ENCODE results near the gene PIK3R3.
"Not testable (repeated sequence)": the region's sequence is repeated elsewhere in the genome, so short reads cannot be mapped to it uniquely, and the experiment has no call there.

Gene PIK3R3

DNA sequence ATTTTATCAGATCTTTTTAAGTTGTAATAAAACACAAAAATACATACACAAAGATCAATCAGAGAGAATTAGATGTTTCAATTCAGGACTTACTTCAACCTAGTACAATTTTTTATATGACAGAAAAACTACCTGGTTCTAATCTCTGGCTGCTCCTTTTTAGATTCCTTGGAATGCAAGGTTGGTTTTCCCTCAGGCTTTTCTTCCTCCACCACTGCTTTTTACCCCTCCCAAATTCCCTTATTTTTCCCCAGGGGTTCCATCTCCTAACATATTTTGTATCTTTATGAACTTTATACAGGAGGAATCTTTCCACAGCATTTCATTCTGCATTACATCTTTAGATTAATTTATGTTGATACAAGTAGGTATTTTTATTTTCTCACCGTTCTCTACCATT is 33.2 kb downstream of the PIK3R3 start:
- no peak for DNase-seq

DNA sequence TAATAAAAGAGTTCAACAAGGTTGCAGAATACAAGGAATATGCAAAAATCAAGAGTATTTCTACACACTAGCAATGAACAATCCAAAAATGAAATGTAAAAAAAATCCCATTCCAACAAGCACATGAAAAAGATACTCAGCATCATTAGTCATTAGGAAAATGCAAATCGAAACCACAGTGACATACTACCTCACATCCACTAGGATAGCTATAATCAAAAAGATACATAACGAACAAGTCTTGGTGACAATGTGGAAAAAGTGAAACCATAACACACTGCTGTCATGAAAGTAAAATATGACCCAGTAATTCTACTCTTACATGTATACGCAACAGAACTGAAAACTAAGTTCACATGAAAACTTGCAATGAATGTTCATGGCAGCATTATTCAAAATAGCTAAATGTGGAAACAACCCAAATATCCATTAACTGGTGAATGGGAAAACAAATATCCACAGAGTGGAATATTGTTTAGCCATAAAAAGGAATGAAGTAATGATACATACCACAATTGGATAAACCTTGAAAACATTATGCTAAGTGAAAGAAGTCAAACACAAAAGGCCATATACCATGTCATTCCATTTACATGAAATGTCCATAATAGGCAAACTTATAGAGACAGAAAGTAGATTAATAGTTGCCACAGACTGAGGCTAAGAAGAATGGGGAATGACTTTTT is 34.3 kb downstream of the PIK3R3 start:
- DNase-seq: no peak

DNA sequence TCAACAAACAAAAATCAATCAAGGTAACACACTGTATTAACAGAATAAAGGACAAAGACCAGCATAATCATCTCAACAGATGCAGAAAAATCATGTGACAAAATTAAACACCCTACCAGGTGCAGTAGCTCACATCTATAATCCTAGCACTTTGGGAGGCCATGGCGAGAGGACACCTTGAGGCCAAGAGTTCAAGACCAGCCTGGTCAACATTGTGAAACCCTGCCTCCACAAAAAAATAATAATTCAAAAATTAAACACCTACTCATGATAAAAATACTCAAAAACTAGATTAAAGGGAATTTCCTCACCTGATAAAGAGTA is 35.3 kb downstream of the PIK3R3 start:
- no peak for DNase-seq

DNA sequence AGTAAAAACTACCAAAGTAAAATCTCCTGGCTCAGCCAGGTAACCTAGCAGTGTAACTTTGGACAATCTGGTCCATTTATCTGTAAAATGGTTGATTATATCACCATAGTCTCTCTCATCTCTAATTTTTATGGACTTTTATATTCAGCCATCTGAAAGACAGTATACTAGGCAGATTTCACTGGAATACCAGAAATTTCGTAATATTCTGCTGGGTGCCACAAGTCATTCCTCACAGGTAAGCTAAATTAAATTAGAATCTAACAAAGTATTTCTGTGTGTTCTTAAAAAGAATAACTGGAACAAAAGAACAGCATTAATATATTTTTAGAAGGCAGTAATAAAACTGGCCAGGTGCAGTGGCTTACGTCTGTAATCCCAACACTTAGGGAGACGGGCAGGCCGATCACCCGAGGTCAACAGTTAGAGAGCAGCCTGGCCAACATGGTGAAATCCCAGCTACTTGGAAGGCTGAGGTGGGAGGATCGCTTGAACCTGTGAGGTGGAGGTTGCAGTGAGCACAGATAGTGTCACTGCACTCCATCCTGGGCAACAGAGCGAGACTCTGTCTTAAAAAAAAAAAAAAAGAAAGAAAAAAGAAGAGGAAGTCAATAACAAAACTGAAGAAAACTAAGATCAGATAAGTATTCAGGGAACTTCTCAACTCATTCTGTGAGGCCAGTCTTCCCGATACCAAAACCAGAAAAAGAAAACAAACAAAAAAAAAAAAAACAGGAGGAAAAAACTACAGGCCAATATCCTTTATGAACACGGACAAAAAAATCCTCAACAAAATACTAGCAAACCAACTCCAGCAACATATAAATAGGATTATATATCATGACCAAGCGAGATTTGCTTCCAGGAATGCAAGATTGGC is 35.9 kb downstream of the PIK3R3 start:
- DNase-seq: no peak

DNA sequence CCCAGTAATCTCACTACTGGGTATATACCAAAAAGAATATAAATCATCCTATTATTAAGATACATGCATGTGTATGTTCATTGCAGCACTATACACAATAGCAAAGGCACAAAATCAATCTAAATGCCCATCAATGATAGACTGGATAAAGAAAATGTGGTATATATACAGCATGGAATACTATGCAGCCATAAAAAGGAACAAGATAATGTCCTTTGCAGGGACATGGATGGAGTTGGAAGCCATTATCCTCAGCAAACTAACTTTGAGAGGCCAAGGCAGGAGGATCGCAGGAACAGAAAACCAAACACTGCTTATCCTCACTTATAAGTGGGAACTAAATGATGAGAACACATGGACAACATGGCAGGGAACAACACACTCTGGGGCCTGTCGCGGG is 37.3 kb downstream of the PIK3R3 start:
- not testable (repeated sequence) for DNase-seq

DNA sequence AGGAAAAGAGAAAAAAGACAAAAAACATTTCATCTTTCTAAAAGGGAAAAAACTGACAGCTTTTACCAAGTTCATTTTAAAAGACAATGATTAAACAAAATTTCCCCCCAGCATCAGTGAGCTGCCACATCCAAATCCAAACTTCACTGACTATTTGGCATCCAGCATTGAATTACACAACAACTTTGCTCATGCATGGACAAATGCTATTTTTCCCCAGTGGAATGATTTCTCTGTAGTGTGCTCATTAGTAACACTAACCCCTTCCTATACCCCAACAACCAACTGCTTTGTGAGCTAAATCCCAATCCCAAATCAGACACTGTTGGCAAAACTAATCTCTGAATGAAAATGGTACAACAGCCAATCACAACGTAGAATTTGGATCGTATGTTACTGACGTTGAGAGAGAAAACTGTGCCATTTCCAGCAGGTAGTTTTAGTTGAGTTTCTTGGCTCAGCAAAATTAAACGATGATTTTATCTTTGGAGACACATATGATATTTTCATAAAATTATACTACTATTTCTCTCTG is 37.9 kb downstream of the PIK3R3 start:
- no peak for DNase-seq

DNA sequence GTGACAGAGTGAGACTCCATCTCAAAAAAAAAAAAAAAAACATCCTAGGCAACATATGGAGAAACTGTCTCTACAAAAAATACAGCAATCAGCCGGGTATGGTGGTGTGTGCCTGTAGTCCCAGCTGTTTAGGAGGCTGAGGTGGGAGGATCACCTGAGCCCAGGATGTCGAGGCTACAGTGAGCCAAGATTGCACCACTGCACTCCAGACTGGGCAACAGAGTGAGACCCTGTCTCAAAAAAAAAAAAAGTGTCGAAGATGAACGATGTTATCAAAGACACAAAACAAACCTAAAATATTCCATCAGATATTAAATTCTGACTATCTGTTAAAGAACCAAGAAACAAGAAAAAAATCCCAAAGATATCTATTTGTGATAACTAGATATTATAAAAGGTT is 38.6 kb downstream of the PIK3R3 start:
- DNase-seq: not testable (repeated sequence)

DNA sequence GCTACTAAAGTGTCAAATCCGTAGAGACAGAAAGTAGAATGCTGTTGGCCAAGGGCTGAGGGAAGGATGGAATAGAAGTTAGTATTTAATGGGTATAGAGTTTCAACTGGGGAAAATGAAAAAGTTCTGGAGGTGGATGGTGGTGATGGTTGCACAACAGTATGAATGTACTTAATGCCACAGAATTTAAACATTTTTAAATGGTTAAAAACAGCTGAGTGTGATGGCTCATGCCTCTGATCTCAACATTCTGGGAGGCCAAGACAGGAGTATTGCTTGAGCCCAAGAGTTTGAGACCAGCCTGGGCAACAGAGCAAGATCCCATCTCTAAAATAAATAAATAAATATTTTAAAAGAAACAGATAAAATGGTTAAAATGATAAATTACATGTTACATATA is 44.5 kb downstream of the PIK3R3 start:
- DNase-seq: no peak

DNA sequence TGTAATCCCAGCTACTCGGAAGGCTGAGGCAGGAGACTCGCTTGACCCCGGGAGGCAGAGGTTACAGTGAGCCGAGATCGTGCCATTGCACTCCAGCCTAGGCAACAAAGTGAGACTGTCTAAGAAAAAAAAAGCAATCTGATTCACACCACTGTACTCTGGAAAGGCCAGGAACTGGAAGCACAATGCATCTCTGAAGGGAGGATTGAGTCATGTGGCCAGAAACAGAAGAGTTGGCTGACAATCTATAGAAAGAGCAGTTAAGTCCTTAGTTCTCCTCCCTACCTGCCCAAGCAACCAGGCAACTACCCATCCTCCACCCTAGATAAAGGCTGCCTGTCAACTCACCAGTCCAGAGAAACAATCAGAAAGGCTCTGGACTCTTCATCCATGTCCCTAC is 45.9 kb downstream of the PIK3R3 start:
- no peak for DNase-seq

DNA sequence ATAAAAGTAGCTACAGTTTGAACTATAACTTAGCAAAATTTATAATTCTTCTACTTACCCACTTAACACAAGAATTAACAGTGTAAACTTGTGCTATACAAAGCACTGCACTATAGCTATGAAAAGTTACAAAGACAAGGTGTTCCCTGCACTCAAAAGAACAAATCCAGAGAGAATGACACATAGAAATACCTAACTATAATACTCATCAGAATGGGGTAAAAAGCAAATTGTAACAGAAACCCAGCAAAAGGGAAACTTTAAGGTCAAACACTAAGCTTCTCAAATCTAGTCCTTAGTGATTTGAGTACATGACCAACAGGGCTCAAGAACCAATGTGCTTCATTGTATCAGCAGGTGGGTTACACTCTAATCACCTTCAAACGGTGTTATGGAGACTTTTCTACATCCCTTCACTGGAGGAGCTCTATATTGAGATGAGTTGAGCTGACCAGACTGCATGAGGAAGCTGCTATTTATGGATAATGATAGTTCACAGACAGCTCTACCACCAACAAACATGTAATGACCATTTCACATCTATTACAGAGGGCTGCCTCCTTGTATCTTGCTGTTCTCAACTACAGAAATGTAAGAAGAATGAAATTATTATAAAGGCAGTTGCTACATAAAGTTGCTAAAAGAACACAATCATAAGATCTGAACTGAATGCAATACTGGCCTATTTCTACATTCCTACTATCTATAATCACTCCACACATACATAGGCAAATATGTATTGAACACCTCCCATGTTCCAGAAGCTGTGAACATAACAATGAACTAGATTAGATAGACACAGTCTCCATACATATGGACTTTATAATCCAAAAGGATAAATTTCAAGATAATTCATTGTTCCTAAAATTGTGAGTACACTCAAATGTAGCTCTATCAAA is 47.6 kb downstream of the PIK3R3 start:
- DNase-seq: no peak

DNA sequence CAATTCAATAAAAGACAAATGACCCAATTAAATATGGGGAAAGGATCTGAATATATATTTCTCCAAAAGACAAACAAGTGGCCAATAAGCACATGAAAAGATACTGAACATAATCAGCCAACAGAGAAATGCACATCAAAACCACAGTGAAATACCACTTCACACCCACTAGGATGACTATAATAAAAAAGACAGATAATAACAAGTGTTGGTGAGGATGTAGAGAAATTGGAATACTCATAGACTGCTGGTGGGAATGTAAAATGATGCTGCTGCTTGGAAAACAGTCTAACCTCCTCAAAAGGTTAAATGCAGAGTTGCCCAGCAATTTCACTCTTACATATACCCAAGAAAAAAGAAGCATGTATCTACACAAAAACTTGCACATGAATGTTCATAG is 48.9 kb downstream of the PIK3R3 start:
- no peak for DNase-seq

DNA sequence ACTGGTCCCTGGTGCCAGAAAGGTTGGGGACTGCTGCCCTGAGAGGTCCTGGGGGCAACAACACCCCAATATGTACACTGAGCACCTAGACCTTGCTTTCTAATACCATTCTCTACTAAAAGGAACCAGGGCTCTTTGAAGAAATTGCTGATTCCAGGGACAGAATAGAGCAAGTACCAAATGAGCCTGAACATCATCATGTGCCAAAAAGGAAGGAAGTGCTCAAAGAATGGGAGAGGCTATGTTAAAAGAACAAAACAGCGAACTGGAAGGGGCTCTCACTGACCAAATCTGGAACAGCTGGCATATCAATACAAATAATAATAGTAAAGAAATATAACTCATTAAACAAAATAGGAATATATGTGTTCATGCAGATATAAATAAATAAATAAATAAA is 50.8 kb downstream of the PIK3R3 start:
- no peak for DNase-seq

DNA sequence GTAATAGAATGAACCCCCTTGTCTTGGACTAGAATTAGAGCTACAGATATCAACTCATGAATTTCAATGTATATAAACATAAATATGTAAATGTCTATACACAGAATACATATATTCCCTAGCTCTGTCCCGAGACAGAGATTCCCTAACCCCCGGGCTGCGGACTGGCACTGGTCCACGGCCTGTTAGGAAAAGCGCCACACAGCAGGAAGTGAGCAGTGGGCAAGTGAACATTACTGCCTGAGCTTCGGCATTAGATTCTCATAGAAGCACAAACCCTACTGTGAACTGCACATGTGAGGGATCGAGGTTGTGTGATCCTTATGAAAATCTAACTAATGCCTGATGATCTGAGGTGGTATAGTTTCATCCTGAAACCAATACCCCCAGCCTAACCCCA is 51.2 kb downstream of the PIK3R3 start:
- DNase-seq: no peak

DNA sequence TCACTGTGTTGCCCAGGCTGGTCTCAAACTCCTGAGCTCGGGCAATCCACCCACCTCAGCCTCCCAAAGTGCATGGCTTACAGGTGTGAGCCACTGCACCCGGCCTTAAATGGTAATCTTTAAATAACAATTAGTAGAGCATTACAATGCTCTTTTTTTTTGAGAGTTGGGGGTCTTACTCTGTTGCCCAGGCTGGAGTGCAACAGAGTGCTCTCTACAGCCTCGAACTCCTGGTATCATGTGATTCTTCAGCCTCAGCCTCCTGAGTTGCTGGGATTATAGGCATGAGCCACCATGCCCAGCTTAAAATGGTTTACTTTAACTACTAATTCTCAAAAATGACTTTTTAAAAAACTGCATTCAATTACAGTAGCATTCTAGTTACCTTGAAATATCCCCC is 52.2 kb downstream of the PIK3R3 start:
- DNase-seq: no peak

DNA sequence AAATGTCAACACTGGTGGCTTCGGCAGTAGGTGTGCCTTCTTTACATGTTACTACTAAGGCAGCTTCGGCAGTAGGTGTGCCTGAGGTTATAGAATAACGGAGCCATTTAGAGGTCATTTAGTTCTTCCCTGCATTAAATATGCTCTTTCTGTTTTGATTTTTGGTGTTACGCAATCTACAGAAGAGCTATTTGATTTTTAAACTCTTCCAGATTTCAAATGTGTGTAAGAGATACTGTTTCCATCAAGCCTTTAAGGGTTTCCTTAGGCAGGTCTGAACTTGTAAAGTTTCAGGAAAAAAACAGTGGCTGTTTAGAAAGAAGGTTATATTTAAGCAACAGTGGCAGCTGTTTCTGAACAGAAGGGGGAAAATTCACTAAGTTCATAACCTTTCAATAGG is 54.8 kb downstream of the PIK3R3 start:
- no peak for DNase-seq

DNA sequence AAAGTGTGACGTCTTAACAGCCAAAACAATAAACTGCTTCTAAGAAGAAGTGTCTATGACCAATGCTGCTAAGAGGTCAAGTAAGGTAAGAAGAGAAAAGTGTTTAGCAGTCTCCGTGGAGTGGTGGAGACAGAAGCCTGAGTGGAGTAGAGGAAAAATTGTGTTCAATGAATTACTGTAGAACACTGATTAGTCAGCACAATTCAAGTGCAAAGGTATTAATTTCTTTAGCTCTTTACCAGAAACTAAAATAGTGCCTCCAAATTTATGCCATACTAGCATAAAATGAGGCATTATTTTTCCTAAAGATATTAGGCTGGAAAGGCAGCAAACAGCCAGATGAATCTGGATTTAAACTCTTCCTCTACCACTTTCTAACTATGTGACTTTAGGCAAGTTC is 56.1 kb downstream of the PIK3R3 start:
- no peak for DNase-seq

DNA sequence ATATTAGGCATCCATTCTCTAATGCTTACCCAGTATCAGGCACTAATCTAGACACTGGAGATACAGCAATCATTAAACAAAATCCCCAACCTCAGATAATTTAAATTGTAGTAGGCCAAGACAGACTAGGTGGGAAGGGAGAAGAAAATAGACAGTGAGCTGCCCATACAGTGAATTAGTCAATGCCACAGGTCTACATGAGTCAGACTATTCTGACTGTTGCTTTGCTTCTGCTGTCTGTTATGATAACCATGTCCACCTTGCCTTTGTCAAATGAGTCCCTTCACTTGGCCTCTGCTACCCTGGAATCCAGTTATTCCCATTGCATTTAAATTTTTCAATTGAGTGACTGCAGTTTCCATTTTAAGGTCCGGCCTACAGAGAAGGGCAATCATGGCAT is 59.5 kb downstream of the PIK3R3 start:
- DNase-seq: no peak

DNA sequence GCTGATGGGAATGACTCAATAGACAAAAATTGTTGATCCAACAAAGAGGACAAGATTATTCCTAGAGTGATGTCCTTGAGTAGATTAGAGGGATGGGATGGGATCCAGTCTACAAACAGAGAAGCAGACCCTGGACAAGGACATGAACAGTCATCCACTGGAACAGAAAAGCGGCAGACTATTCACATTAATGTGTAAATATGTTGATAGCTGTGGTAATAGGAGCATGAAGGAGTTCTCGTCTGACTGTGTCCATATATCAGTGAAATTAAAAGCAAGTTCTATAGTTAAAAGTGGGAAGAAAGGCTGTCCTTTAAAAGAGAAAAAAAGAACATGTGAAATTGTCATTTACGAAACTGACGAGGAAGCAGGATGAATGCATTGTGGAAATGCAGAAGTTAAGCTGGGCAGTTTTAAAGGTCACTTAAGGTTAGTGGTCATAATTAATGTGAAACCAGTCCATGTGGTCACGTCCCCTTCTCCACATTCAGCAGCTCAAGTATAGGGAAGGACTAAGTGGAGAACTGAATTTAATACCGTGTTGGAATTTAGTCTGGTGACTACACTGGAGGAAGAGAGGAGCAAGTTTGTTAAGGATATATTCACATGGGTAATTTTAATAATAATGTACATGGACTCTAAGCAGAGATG is 62.1 kb downstream of the PIK3R3 start:
- no peak for DNase-seq

DNA sequence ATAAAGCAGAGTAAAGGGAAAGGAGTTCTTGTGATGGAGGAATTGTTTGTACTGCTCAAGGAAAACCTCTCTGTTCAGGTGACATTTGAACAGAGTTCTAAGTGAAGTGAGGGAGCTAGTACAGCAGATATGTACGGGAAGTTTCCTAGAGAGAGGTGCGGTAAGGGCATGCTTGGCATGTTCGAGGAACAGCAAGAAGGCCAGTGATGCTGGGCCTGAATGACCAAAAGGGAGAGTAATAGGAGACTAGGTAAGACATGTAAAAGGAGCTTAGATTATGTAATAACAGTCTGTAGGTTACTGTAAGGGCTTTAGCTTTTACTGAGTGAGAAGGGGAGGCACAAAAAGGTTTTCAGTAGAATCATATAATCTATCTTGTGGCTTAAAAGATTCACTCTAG is 63.9 kb downstream of the PIK3R3 start:
- no peak for DNase-seq

DNA sequence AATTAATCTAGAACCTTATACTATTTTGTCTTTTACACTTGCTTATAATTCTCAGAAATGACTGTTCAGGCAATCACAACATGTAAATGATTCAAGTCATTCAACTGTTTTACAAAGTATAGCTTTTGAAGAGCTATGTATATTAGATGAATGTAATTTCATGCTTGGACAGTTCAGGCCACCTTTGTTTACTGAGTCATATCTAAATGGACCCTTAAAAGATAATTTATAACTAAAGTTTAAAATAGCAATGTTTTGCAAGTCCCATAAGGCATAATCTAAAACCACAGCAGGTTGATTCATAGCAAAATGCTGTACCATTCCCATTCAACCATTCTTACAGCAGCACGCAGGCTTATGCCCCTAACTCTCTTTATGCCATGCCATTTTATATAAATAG is 64.8 kb downstream of the PIK3R3 start:
- no peak for DNase-seq

DNA sequence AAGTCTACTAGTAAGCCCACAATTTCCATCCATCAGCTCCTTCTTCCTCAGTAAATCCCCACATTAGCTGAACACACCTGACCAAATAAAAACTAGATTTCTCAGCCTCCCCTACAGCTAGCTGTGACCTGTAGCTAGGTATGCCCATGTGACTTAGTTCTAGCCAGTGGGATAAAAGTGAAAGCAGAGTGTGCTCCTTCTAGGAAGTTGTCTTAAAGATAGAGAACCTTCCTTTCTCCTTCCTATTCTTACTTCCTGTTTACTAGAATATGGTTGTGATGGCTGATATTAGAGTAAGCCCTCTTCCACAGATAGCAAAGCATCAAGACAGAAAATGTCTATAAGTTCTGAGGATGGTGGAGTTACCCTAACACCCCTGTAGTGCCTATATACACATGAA is 67.0 kb downstream of the PIK3R3 start:
- no peak for DNase-seq

DNA sequence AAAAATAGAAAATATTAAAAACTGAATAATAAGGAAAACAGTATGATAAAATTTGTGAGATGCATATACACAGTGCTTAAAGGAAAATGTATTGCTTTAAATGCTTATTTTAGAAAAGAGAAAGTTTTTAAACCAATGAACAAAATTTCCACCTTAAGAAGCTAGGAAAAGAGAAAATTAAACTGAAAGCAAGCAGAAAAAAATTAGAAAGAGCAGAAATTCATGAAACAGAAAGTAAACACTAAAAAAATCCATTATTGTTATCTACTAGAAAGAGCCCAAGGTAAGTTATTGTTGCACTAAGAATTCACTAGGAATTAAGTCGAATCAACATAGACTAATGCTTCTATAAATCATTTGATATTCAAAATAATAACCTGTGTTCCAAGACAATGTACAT is 67.7 kb downstream of the PIK3R3 start:
- no peak for DNase-seq

Measured in T1000 (cell line).